Lower lobe of right lung (tissue), 2 donors: Measurements from ENCODE around the gene GMPPB. TPM values are rescaled to one million over a fixed set of nuclear protein-coding genes. Genes with fewer than 3 reads are reported as not detected.

ENCODE experiments used
- ATAC-seq, 2 donors: fragments of 200-7000 bp; cut with Tn5 transposase; one replicate each; pipeline ENCODE4 v1.9.1; 2020 to 2022; ENCODE audit warnings: mild to moderate bottlenecking in 2 of 2, moderate library complexity in 2 of 2
- DNase-seq: peaks from one replicate; pipeline ENCODE4 v3.0.0-alpha.2; 2020
- H3K27ac ChIP-seq: fragments of 200-600 bp; one replicate; pipeline ENCODE4 v1.8.0; 2022
- H3K27me3 ChIP-seq: fragments of 200-600 bp; one replicate; pipeline ENCODE4 v1.8.0; 2022; ENCODE audit warnings: low read depth
- H3K36me3 ChIP-seq: fragments of 200-600 bp; one replicate; pipeline ENCODE4 v1.8.0; 2022; ENCODE audit warnings: mild to moderate bottlenecking
- H3K4me1 ChIP-seq: fragments of 200-600 bp; one replicate; pipeline ENCODE4 v1.8.0; 2022
- H3K4me3 ChIP-seq: fragments of 200-600 bp; one replicate; pipeline ENCODE4 v1.8.0; 2022; ENCODE audit warnings: mild to moderate bottlenecking
- H3K9me3 ChIP-seq: fragments of 200-600 bp; one replicate; pipeline ENCODE4 v1.8.0; 2022
- intact Hi-C: fragments of 100-400 bp; cut with DNase I; formaldehyde crosslinking; loops from one replicate; pipeline ENCODE4 v1.11.0; 2022
- long read RNA-seq: library from polyadenylated mRNA; unstranded; transcript quantifications from one replicate; pipeline ENCODE4 v2.0.0, GENCODE V29; 2021
- total RNA-seq: library from RNA; stranded (reverse); fragmentation: NEBNext Ultra II Directional; extraction: Animal tissue kit (Norgen Biotek cat#: 25700); gene quantifications from one replicate; pipeline ENCODE4 v1.2.1, GENCODE V29; 2021
- TF ChIP-seq, protein P1 (sequence below): fragments of 200-600 bp; IDR thresholded peaks from one replicate; pipeline ENCODE4 v1.8.0; 2022; ENCODE audit warnings: antibody characterized with exemption, mild to moderate bottlenecking
- donor health status: DM: no; HTN: yes; CAD: no; lungs with severe emphysema.

GMPPB gene
- total RNA-seq: 27.3 TPM
- long read RNA-seq, full-length matches to known transcripts: 62 of 78 reads
- long read RNA-seq, partial matches to known transcripts: 4 of 78 reads
- long read RNA-seq, other reads (novel, unspliced or antisense): 12 of 78 reads

DNA sequence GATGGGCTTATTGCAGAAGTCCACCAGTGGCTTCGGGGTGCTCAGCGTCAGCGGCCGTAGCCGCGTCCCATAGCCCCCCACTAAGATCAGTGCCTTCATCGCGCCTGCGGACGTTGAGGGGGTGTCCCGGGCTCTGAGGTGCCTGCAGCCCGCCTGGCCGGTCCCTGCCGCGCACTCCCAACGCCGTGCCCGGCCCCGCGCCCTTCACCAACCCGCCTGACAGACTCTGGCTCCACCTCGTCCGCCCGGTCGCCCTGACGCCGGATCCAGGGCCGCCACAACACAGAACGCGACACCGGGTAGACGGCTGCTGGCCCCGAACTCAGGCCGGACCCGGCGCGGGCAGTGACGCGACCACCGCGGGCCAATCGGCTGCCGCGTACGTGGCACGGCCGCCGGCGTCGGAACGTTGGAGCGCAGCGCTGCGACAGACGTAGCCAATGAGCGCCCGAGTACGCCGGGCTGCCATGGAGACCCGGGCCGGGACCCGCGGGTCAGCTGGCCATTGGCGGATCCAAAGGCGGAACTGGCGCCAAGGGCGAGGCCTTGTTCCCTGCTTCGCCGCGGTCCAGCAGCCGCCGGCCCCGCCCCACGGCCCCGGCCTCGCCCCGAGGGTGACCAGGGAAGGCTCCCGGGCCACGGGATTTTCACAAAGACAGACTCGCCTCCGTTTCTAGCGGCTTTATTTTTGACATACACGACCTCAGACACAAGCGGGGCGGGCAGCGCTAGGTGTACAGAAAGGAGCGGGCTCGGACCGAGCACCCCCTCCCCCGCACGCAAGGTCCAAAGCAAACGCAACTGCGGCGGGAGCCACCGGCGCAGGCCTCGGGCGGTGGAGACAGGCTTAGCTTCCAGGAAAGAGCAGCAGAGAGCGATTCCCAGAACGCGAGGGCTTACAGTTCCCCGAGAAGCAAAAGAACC, at the start of gene GMPPB:
Gene GMPPB, minus strand, starts transcription at position 324 of the 924 bp plus-strand sequence. Its CDS starts 225 bp downstream, at position 99.
- H3K36me3 ChIP-seq: peaks cover 58% of the 10 kb centered on the region

DNA sequence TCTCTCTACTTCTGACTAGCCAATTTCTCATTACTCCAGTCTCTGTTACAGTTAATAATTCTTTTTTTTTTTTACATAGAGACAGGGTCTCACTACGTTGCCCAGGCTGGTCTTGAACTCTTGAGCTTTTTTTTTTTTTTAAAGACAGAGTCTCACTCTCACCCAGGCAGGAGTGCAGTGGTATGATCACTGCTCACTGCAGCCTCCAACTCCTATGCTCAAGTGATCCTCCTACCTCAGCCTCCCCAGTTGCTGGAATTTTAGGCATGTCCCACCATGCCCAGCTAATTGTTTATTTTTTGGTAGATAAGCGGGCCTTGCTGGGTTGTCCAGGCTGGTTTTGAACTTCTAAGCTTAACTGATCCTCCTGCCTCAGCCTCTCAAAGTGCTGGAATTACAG, 49.0 kb upstream of the GMPPB start:
- H3K27me3 ChIP-seq: no peaks in the 10 kb centered on the region
- H3K4me3 ChIP-seq: no peak overlapping the region
- H3K9me3 ChIP-seq: no peaks in the 10 kb centered on the region
- peaks cover 34% of the 10 kb centered on the region for H3K36me3 ChIP-seq
- intact Hi-C loops: no loop called here
- TF ChIP-seq, protein P1, sequence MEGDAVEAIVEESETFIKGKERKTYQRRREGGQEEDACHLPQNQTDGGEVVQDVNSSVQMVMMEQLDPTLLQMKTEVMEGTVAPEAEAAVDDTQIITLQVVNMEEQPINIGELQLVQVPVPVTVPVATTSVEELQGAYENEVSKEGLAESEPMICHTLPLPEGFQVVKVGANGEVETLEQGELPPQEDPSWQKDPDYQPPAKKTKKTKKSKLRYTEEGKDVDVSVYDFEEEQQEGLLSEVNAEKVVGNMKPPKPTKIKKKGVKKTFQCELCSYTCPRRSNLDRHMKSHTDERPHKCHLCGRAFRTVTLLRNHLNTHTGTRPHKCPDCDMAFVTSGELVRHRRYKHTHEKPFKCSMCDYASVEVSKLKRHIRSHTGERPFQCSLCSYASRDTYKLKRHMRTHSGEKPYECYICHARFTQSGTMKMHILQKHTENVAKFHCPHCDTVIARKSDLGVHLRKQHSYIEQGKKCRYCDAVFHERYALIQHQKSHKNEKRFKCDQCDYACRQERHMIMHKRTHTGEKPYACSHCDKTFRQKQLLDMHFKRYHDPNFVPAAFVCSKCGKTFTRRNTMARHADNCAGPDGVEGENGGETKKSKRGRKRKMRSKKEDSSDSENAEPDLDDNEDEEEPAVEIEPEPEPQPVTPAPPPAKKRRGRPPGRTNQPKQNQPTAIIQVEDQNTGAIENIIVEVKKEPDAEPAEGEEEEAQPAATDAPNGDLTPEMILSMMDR: no peak
- no peak for ATAC-seq
- no peak for DNase-seq
- no peak overlapping the region for H3K27ac ChIP-seq
- peaks cover 17% of the 10 kb centered on the region for H3K4me1 ChIP-seq

More for the DNA sequence above, at the start of gene GMPPB:
- ATAC-seq (peak; percentile 95), DNase-seq (peak; percentile 99)
- Histone ChIP-seq H3K4me1 (peaks cover 36% of the 10 kb centered on the region), H3K27ac (peak within 1 kb of the TSS; percentile 97), H3K27me3 (no peaks in the 10 kb centered on the region), H3K4me3 (peak within 1 kb of the TSS; percentile 96), H3K9me3 (no peaks in the 10 kb centered on the region)
- intact Hi-C loops: no loop called here
- TF ChIP-seq, protein P1: no peak

DNA sequence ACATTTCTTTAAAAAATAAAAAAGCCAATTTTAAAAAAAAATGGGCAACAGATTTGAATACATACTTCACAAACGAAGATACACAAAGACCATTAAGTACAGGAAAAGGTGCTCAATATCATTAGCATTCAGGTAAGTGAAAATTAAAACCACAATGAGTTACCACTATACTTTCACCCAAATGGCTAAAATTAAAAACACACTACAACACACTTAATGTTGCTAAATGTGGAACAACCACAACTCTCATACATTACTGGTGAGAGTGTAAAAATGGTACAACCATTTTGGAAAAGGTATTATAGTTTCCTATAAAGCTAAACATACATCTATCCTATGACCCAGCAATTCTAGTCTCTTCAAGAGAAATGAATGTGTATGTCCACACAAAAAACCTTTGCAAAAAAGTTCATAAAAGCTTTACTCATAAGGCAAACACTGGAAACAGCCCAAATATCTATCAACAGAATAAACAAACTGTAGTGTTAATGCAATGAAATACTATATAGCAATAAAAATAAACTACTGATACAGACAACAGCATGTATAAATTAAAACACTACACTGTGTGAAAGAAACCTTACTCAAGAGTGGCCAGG, 47.7 kb upstream of the GMPPB start:
- H3K4me3 ChIP-seq: no peak overlapping the region
- peaks cover 17% of the 10 kb centered on the region for H3K4me1 ChIP-seq
- DNase-seq (no peak), ATAC-seq (no peak)
- intact Hi-C loops: no loop called here
- no peaks in the 10 kb centered on the region for H3K9me3 ChIP-seq
- no peaks in the 10 kb centered on the region for H3K27me3 ChIP-seq
- no peak overlapping the region for H3K27ac ChIP-seq
- H3K36me3 ChIP-seq: peaks cover 23% of the 10 kb centered on the region
- TF ChIP-seq, protein P1: no peak

DNA sequence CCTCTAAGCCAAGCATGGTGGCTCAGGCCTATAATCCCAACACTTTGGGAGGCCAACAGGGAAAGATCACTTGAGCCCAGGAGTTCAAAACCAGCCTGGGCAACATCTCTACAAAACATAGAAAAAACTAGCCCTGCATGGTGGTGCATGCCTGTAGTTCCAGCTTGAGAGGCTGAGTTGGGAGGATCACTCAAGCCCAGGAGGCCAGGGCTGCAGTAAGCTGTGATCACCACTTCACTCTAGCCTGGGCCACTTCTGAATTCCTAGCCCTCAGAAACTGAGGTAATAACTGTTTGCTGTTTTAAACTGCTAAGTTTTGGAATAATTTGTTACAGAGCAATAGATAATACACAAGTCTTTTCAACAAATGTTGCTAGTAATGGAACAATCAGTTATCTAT, 46.2 kb upstream of the GMPPB start:
- Histone ChIP-seq H3K36me3 (peaks cover 17% of the 10 kb centered on the region), H3K9me3 (no peaks in the 10 kb centered on the region), H3K27me3 (no peaks in the 10 kb centered on the region), H3K27ac (no peak overlapping the region), H3K4me3 (no peak overlapping the region), H3K4me1 (peaks cover 17% of the 10 kb centered on the region)
- ATAC-seq: no peak
- TF ChIP-seq, protein P1: no peak
- DNase-seq: no peak
- intact Hi-C loops: no loop called here

DNA sequence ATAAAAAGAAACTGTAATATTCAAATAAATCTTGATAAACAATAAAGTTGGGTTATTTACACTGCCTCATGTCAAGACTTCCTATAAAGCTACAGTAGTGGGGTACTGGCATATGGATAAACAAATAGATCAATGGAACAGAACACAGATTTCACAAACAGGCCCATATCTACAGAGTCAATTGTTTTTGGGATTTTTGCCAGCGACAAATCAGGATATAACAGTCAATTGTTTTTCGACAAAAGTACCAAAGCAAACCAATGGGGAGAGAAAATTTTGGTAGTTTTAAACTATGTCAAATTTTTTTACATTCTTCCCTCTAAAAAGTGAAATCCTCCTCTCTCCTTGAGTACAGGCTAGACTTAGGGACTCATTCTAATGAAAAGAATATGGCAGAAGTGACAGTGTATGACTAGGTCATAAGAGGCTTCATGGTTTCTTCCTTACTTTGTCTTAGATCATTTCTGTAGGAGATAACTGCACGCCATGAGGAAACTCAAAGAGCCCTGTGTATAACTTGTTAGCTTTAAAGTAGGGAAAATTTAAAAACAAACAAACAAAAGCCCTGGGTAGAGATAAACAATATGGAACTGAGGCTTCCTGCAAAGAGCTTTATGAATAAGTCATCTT, 45.6 kb upstream of the GMPPB start:
- intact Hi-C loops: no loop called here
- no peaks in the 10 kb centered on the region for H3K27me3 ChIP-seq
- H3K27ac ChIP-seq: no peak overlapping the region

More for the DNA sequence above, 45.6 kb upstream of the GMPPB start:
- DNase-seq (no peak), ATAC-seq (no peak)
- no peak overlapping the region for H3K4me3 ChIP-seq
- peaks cover 17% of the 10 kb centered on the region for H3K4me1 ChIP-seq
- peaks cover 16% of the 10 kb centered on the region for H3K36me3 ChIP-seq
- TF ChIP-seq, protein P1: no peak
- no peaks in the 10 kb centered on the region for H3K9me3 ChIP-seq
